K562 (cell line): Measurements from ENCODE around the gene RAB43. TPM values are rescaled to one million over a fixed set of nuclear protein-coding genes. Genes with fewer than 3 reads are reported as not detected.
"Not testable (repeated sequence)": the region's sequence is repeated elsewhere in the genome, so short reads cannot be mapped to it uniquely, and the experiment has no call there.

Experiments
- ATAC-seq: fragments of 200-7000 bp; cut with Tn5 transposase; 3 replicates; pipeline ENCODE4 v1.9.1; 2020; ENCODE audit warnings: moderate library complexity
- BruUV-seq: library from RNA; stranded (reverse); fragments of 400-500 nt; replicated peaks from 2 replicates; lab custom pipeline; 2021; lab: Mats Ljungman, UMichigan
- CTCF ChIA-PET: fragments of 300-600 bp; formaldehyde crosslinking; extraction: SDS; loops from one replicate; lab custom pipeline; 2021; ENCODE audit warnings: low intra/inter-chr PET ratio; lab: Yijun Ruan, JAX
- POLR2A ChIA-PET: fragments of 300-600, 350-650 bp; sonication (Branson Sonifier 250); formaldehyde crosslinking; extraction: SDS; loops from one replicate; lab custom pipeline; 2021; ENCODE audit warnings: antibody characterized with exemption, inconsistent platforms; lab: Yijun Ruan, JAX
- DNase-seq, 4 experiments: peaks; one replicate each; pipeline versions ENCODE4 v3.0.0 to v3.0.0-alpha.2; 2011 to 2018; ENCODE audit warnings: low spot score in 3 of 4, mixed read lengths in 3 of 4; ENCODE audit errors: extremely low read depth in 1 of 4
- FAIRE-seq: peaks from 2 replicates; lab custom pipeline; 2011; peaks lifted over from hg19 to GRCh38; lab: Jason Lieb, UNC
- H2AFZ ChIP-seq: 2 replicates; pipeline ENCODE4 v1.6.0; 2011; ENCODE audit warnings: low read depth, low read length, control low read depth, inconsistent platforms
- H3K27ac ChIP-seq: fragments of 200-600 bp; 3 replicates; pipeline ENCODE4 v1.8.0; 2011; ENCODE audit warnings: low read depth, mild to moderate bottlenecking, control low read depth, inconsistent platforms, low read length, moderate library complexity, mixed read lengths; ENCODE audit errors: extremely low read depth
- H3K27me3 ChIP-seq, 2 experiments: fragments of 300-600 bp in 1 of 2; 2 replicates in 1 of 2; 3 replicates in 1 of 2; pipeline versions ENCODE4 v1.6.0 to v1.8.0; 2011; ENCODE audit warnings: inconsistent platforms in 2 of 2, low read length in 2 of 2, mild to moderate bottlenecking in 1 of 2, mixed read lengths in 1 of 2, moderate library complexity in 1 of 2; ENCODE audit not compliant: control insufficient read depth in 2 of 2, insufficient read depth in 2 of 2
- H3K36me3 ChIP-seq: fragments of 300-600 bp; 3 replicates; pipeline ENCODE4 v1.8.0; 2011; ENCODE audit warnings: mild to moderate bottlenecking, low read length, inconsistent platforms; ENCODE audit not compliant: control insufficient read depth, insufficient read depth
- H3K4me1 ChIP-seq, 2 experiments: fragments of 200-600 bp in 1 of 2; replicated peaks in 1 of 2; 2 replicates in 1 of 2; 3 replicates in 1 of 2; pipeline versions ENCODE4 v1.5.1 to v1.8.0; 2011; ENCODE audit warnings: inconsistent platforms in 2 of 2, low read length in 2 of 2, mild to moderate bottlenecking in 1 of 2, mixed read lengths in 1 of 2, moderate library complexity in 1 of 2; ENCODE audit not compliant: control insufficient read depth in 2 of 2, insufficient read depth in 2 of 2
- H3K4me2 ChIP-seq: 2 replicates; pipeline ENCODE4 v1.6.1; 2011; ENCODE audit warnings: low read length, control low read depth, inconsistent platforms, mixed read lengths; ENCODE audit not compliant: insufficient read depth
- H3K4me3 ChIP-seq: fragments of 200-600 bp; sonication (generic), shearing (Covaris generic); 2 replicates; pipeline ENCODE4 v1.5.1; 2016; ENCODE audit warnings: control low read depth, inconsistent platforms
- H3K79me2 ChIP-seq: fragments of 200-600 bp; 3 replicates; pipeline ENCODE4 v1.8.0; 2011; ENCODE audit warnings: low read length, inconsistent platforms; ENCODE audit not compliant: control insufficient read depth, insufficient read depth
- H3K9ac ChIP-seq, 2 experiments: 2 replicates each; pipeline versions ENCODE4 v1.6.0 to v1.6.1; 2011; ENCODE audit warnings: low read depth in 2 of 2, low read length in 2 of 2, control low read depth in 1 of 2, inconsistent platforms in 1 of 2, mild to moderate bottlenecking in 1 of 2, mixed read lengths in 1 of 2; ENCODE audit not compliant: insufficient read depth in 1 of 2
- H3K9me1 ChIP-seq: one replicate; pipeline ENCODE4 v1.6.0; 2011; ENCODE audit warnings: inconsistent platforms, mild to moderate bottlenecking, low read length, moderate library complexity; ENCODE audit not compliant: control insufficient read depth, insufficient read depth
- H3K9me3 ChIP-seq: replicated peaks from 2 replicates; pipeline ENCODE4 v1.5.1; 2011; ENCODE audit warnings: low read depth, low read length, inconsistent platforms; ENCODE audit not compliant: control insufficient read depth, insufficient read depth
- H4K20me1 ChIP-seq: replicated peaks from 2 replicates; pipeline ENCODE4 v1.6.1; 2011; ENCODE audit warnings: low read length, inconsistent platforms, mixed read lengths; ENCODE audit not compliant: control insufficient read depth, insufficient read depth
- ASH1L ChIP-seq: fragments of 450-650 bp; IDR thresholded peaks from 2 replicates; pipeline ENCODE4 v1.6.1; 2018; ENCODE audit warnings: borderline replicate concordance, mild to moderate bottlenecking, low read depth; ENCODE audit not compliant: partially characterized antibody
- ATF3 ChIP-seq, 2 experiments: fragments of 450-650 bp in 1 of 2; sonication (generic) in 1 of 2; formaldehyde crosslinking in 1 of 2; IDR thresholded peaks in 1 of 2; conservative IDR thresholded peaks in 1 of 2; 2 replicates each; pipeline versions ENCODE4 v1.6.1 to v1.8.1; 2016 to 2023; ENCODE audit warnings: mild to moderate bottlenecking in 2 of 2, moderate library complexity in 2 of 2, inconsistent platforms in 1 of 2, missing genetic modification reagents in 1 of 2
- NFYB ChIP-seq: IDR thresholded peaks from 2 replicates; pipeline ENCODE4 v1.6.1; 2011; ENCODE audit warnings: mild to moderate bottlenecking, moderate library complexity; ENCODE audit not compliant: insufficient read length; ENCODE audit errors: extremely low read depth
- RFX7 ChIP-seq: fragments of 250-450 bp; sonication (Bioruptor Pico); IDR thresholded peaks from 2 replicates; pipeline ENCODE4 v1.5.1; 2021; ENCODE audit warnings: mild to moderate bottlenecking
- ZNF316 ChIP-seq: fragments of 450-650 bp; IDR thresholded peaks from 2 replicates; pipeline ENCODE4 v1.6.1; 2016
- WGBS: fragments of 100-300 bp; shearing (Covaris generic); methylation state at CpG from one replicate; pipeline ENCODE4 v1.1.6; 2016; ENCODE audit warnings: low coverage, mixed read lengths; ENCODE audit not compliant: insufficient coverage; ENCODE audit errors: missing lambda C conversion rate; 5-methylcytosine and 5-hydroxymethylcytosine counted together
- in situ Hi-C: fragments of 300-500 bp; cut with MboI; formaldehyde crosslinking; loops from 4 replicates; pipeline ENCODE4 v1.15.0; 2018; ENCODE audit warnings: inconsistent platforms, mixed read lengths
- intact Hi-C: fragments of 100-400 bp; cut with micrococcal nuclease; formaldehyde crosslinking; loops from 2 replicates; pipeline ENCODE4 v1.14.2; 2022
- polyA plus RNA-seq, 8 experiments: library from polyadenylated mRNA; depleted of rRNA in 4 of 8; stranded (reverse) in 5 of 8; unstranded in 3 of 8; fragments of >200 nt; fragmentation: Nextera tagmentation in 2 of 8; fragmentation: Illumina TruSeq in 1 of 8; extraction: Ambion mirVana in 2 of 8; extraction: Trizol in 1 of 8; gene quantifications; 2 replicates each; pipeline versions ENCODE4 v1.2.1 to v1.2.3, GENCODE V29; 2011 to 2014; ENCODE audit warnings: inconsistent platforms in 1 of 8, missing spikeins in 1 of 8
- total RNA-seq, 7 experiments: library from RNA; depleted of rRNA in 6 of 7; stranded (reverse); fragments of >200 nt in 6 of 7; fragmentation: Illumina TruSeq in 2 of 7; extraction: Trizol in 2 of 7; gene quantifications; 2 replicates each; pipeline versions ENCODE4 v1.2.1 to v1.2.3, GENCODE V29; 2011 to 2021; ENCODE audit warnings: low replicate concordance in 1 of 7

The RAB43 gene
- total and polyA plus RNA-seq, 9 of the 15 experiments (the other 6 are each of a cell fraction or from before 2014, with no cell fraction given): 0.04 to 6.8 (median 1.7) TPM; not detected in 2

- TF ChIP-seq ATF3 (IDR thresholded peaks at IDR 0.05): no peak
- TF ChIP-seq ATF3 (CRISPR knock-in tag; conservative IDR thresholded peaks at IDR 0.05): no peak
- no peak for TF ChIP-seq RFX7 (CRISPR knock-in tag)
Observed at GRCh38 chr3:129070086-129070885, 51.3 kb downstream of the RAB43 start (continued).

GRCh38 chr3:129069313-129070085, 52.1 kb downstream of the RAB43 start:
- peak; percentile 45 for TF ChIP-seq ZNF316
- TF ChIP-seq ASH1L: peak; percentile 59
- TF ChIP-seq NFYB: peak; percentile 16
- POLR2A ChIA-PET: interaction anchor here (0.6 to 1.1 kb wide), 2 partner anchors 15 to 36 kb away, joined by 3 read pairs; no protein-coding TSS in a partner anchor
- CTCF ChIA-PET, H3K79me2 ChIP-seq, DNase-seq, H3K4me1 ChIP-seq, H3K27me3 ChIP-seq, in situ Hi-C loops, H3K9me3 ChIP-seq, H3K9me1 ChIP-seq, H3K27ac ChIP-seq, H4K20me1 ChIP-seq, intact Hi-C loops, BruUV-seq, H3K4me2 ChIP-seq, H3K9ac ChIP-seq, ATAC-seq, H3K4me3 ChIP-seq, H3K36me3 ChIP-seq: not testable (repeated sequence)
- WGBS: 42% methylated on average over 13 of the region's 13 CpGs
- H2AFZ ChIP-seq: 0 out of 2 replicates have a peak overlapping the region, but pooled peaks have one; percentile 23
- FAIRE-seq: peak; percentile 58
